Natural killer cell treated with Interleukin-12 subunit alpha and Interleukin-12 subunit beta and Interleukin-15 and Interleukin-18, amount 100 ng/mL, for 72 hours (primary cell): ENCODE data around the gene BMP8A. TPM values are rescaled to one million over a fixed set of nuclear protein-coding genes. Genes with fewer than 3 reads are reported as not detected.
"Not testable (repeated sequence)": the region's sequence is repeated elsewhere in the genome, so short reads cannot be mapped to it uniquely, and the experiment has no call there.

ENCODE experiments used
- ATAC-seq, 2 donors: fragments of 150-1000 bp; cut with Tn5 transposase in 1 of 2; sonication (Bioruptor Pico), chemical (Tn5 transposase) in 1 of 2; 2 replicates each; pipeline ENCODE4 v1.10.0; 2021
- DNase-seq: peaks from one replicate; pipeline ENCODE4 v3.0.0; 2022; ENCODE audit warnings: low spot score
- H3K27ac Mint-ChIP-seq, 2 donors: 1 replicate in 1 of 2; 2 replicates in 1 of 2; pipeline ENCODE4 v1.8.0; 2022; ENCODE audit warnings: mixed read lengths in 2 of 2, mild to moderate bottlenecking in 1 of 2, moderate library complexity in 1 of 2
- H3K27me3 Mint-ChIP-seq, 2 donors: 1 replicate in 1 of 2; 2 replicates in 1 of 2; pipeline ENCODE4 v1.8.0; 2022; ENCODE audit warnings: mixed read lengths in 2 of 2
- H3K36me3 Mint-ChIP-seq: one replicate; pipeline ENCODE4 v1.8.0; 2022; ENCODE audit warnings: mixed read lengths
- H3K4me1 Mint-ChIP-seq, 2 donors: 1 replicate in 1 of 2; 2 replicates in 1 of 2; pipeline ENCODE4 v1.8.0; 2022; ENCODE audit warnings: low read depth in 2 of 2, mixed read lengths in 2 of 2, mild to moderate bottlenecking in 1 of 2
- H3K4me3 Mint-ChIP-seq: one replicate; pipeline ENCODE4 v1.8.0; 2022; ENCODE audit warnings: mixed read lengths
- H3K9me3 Mint-ChIP-seq: 2 replicates; pipeline ENCODE4 v1.8.0; 2022; ENCODE audit warnings: mixed read lengths
- total RNA-seq, 2 donors: library from RNA; stranded (reverse); gene quantifications; one replicate each; pipeline ENCODE4 v1.2.3, GENCODE V29; 2022

The BMP8A gene
- total RNA-seq, 2 donors from 2014 or later = 0.24 TPM; not detected in 1

DNA sequence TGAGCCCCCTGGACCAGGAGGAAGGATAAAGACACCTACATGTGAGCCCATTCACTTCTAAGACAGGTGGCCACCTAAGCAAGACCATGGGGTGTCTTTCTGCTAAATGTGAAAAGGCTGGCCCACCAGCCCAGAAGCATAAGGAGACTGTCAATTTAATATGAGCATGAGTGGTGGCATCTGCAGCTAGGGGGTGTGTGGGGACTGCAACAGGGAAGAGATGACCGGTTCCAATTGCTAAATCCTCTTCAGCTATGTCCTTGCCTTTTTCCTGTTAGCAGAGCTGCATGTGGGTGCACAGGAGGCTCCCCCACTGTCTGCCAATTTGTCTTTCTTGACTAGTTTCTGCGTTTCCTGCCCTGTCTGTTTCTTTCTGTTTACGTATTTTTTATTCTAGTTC is 22.3 kb upstream of the BMP8A start:
- peak overlapping the region in 1 of 2 donors; percentile 18 for H3K27ac Mint-ChIP-seq
- no peak overlapping the region for H3K4me3 Mint-ChIP-seq
- peaks cover 3 to 4% of the 10 kb centered on the region in 2 donors for H3K4me1 Mint-ChIP-seq
- H3K9me3 Mint-ChIP-seq = no peaks in the 10 kb centered on the region
- H3K27me3 Mint-ChIP-seq = no peaks in the 10 kb centered on the region
- H3K36me3 Mint-ChIP-seq = peaks cover 26% of the 10 kb centered on the region
- DNase-seq (no peak), ATAC-seq (no peak)

DNA sequence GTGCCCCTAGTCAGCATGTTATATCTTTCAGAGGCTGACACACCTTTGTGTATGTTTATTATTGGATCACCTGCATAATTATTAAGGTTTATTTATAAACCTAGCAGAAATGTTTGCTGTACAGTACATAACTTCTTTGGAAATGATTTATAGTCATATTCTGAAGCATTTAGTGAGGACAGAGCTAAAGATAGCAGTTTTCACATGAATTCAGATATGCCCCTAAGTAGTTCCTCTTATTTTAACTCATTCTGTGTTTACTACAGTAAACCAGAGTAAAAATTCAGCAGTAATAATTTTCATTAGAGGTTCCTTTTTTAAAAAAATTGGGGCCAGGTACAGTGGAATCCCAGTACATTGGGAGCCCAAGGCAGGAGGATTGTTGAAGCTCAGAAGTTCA is 21.4 kb upstream of the BMP8A start:
- Mint-ChIP-seq H3K4me3 (no peak overlapping the region), H3K27ac (peak overlapping the region in 1 of 2 donors; percentile 6), H3K36me3 (peaks cover 22% of the 10 kb centered on the region), H3K27me3 (no peaks in the 10 kb centered on the region), H3K4me1 (peaks cover 3 to 4% of the 10 kb centered on the region in 2 donors), H3K9me3 (no peaks in the 10 kb centered on the region)
- ATAC-seq = no peak
- no peak for DNase-seq

DNA sequence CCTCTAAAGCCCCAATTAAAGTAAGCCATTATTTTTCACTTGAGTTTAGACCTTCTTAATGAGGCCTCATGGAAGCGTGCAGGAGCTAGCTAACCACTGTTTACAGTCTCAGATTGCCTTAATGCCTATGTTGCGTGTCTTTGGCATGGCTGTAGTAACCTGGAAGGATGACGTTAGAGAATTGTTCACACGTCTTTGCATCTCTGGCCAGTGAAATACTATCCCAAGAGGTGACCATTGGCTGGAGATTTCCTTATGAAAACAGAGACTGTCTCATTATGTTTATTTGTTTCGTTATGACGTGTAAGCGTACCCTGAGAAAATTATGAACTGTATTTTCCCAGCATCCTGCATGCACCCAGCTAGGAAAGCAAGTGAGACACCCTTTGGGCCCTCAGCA is 18.6 kb upstream of the BMP8A start:
- Mint-ChIP-seq H3K36me3 (peaks cover 20% of the 10 kb centered on the region), H3K4me1 (peaks cover 3 to 8% of the 10 kb centered on the region in 2 donors), H3K27me3 (no peaks in the 10 kb centered on the region), H3K9me3 (no peaks in the 10 kb centered on the region), H3K27ac (no peak overlapping the region), H3K4me3 (no peak overlapping the region)
- ATAC-seq (no peak), DNase-seq (no peak)

DNA sequence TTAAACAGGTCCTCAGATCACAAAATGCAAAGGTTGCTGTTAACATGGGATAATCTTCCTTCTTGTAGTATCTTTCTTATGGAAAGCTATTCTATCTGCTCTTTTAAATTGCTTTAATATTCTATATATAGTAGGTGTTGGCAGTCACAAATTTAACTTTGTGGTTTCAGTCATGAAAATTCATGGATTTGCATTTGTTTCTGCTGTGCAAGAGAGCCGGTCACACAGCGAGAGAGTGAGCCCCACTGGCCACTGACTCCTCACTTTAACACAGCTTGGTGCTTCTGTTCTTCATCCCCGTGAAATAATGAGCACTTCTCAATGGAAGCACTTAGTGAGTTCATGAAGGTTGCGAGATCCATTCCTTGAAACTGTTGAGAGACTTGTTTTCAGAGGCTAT is 18.1 kb upstream of the BMP8A start:
- H3K4me3 Mint-ChIP-seq = no peak overlapping the region
- H3K36me3 Mint-ChIP-seq = peaks cover 20% of the 10 kb centered on the region
- H3K4me1 Mint-ChIP-seq = peaks cover 3 to 8% of the 10 kb centered on the region in 2 donors

DNA sequence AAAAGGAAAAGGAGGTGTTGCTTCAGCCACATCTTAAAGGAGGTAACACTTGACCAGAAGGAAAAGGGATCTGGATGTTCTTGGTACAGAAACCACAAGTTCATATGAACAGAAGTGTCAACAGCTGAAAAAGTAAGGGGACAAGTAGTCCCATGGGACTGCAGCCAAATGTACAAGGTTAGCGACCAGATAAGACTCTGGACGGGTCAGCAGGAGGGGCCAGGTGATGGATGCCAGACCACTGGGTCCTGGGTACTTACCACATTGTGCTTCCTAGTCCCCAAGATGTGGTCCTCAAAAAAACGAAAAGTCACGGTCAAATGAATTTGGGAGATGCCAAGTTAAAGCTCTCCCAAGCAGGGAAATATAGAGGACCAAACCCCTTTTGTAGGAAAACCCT is 16.6 kb upstream of the BMP8A start:
- ATAC-seq = no peak
- H3K4me3 Mint-ChIP-seq = no peak overlapping the region
- peaks cover 9% of the 10 kb centered on the region for H3K36me3 Mint-ChIP-seq
- H3K4me1 Mint-ChIP-seq = peaks cover 0 to 4% of the 10 kb centered on the region in 2 donors
- no peaks in the 10 kb centered on the region for H3K9me3 Mint-ChIP-seq
- H3K27ac Mint-ChIP-seq = no peak overlapping the region
- no peaks in the 10 kb centered on the region for H3K27me3 Mint-ChIP-seq
- no peak for DNase-seq

More for the DNA sequence above, 18.1 kb upstream of the BMP8A start:
- Mint-ChIP-seq H3K27ac (no peak overlapping the region), H3K27me3 (no peaks in the 10 kb centered on the region), H3K9me3 (no peaks in the 10 kb centered on the region)
- ATAC-seq (no peak), DNase-seq (no peak)

DNA sequence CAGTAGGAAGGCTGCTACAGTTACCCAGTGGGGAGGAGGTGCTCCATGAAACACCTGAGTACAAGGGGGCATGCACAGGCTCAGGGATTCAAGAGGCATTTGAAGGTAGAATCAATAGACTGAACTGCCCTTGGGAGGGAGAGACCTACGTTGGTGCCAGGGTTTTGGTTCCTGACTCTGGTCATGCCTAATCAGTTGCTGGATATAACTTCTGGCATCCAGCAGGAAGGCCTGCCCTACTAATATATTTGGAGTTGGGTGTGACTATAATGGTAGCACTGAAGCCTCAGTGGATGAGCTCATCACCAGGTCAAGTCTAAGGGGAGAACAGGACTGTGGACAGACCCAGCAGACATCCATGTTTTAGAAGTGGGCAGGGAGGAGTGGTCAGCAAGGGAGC is 15.9 kb upstream of the BMP8A start:
- not testable (repeated sequence) for H3K27me3 Mint-ChIP-seq, H3K36me3 Mint-ChIP-seq, DNase-seq, H3K9me3 Mint-ChIP-seq, H3K27ac Mint-ChIP-seq, H3K4me1 Mint-ChIP-seq, H3K4me3 Mint-ChIP-seq, ATAC-seq

DNA sequence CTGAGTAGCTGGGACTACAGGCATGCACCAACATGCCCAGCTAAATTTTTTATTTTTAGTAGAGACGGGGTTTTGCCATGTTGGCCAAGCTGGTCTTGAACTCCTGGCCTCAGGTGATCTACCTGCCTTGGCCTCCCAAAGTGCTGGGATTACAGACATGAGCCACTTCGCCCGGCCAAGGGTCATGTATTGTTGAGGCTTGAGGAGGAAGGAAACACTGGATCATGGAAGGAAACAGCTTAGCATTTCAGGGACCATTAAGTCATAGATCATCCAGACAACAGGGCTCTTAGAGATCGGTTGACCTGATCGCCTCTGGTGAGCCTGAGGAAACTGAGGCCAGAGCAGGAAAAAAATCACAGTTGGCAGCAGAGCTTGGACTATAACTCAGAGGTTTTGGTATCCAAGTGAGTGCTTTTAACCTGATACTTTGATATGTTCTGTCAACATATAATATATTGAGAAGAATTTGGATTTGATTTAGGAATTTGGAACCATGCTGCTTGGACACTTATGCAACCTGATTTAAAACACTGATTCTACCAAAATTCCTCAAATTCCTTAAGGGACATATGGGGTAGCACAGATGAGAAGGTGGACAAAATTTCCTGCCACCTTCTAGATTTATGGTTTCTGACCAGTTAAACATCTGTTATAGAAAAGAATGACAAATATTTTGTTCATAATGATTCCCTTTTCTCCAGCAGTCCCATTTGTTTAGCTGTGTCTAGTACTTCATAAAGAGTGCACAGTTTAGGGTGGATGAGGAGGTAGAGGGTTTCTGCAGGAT is 13.1 kb upstream of the BMP8A start:
- no peak overlapping the region for H3K4me3 Mint-ChIP-seq
- DNase-seq (no peak), ATAC-seq (no peak)
- H3K36me3 Mint-ChIP-seq = peaks cover 13% of the 10 kb centered on the region
- no peak overlapping the region for H3K27ac Mint-ChIP-seq
- H3K27me3 Mint-ChIP-seq = no peaks in the 10 kb centered on the region
- no peaks in the 10 kb centered on the region for H3K9me3 Mint-ChIP-seq
- peaks cover 0 to 4% of the 10 kb centered on the region in 2 donors for H3K4me1 Mint-ChIP-seq

DNA sequence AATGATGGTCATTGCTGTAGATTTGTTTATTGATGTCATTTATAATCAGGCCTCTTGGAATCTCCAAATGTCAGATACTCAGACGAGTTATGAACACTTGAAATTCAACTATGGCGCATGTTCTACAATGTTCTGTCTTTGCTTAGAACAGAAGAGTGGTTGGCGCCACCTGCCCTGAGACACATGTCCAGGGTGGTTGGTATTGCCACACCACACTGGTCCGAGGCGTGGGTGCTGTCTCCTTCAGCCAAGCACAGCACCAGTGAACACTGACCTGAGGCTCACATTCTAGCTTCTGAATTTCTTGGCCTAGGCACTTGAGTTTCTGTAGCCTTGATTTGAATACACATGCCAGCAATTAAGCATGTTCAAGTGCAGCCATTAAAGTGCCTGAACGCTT is 10.1 kb upstream of the BMP8A start:
- DNase-seq = no peak
- no peak overlapping the region for H3K4me3 Mint-ChIP-seq
- H3K27me3 Mint-ChIP-seq = no peaks in the 10 kb centered on the region
- H3K4me1 Mint-ChIP-seq = peaks cover 0 to 4% of the 10 kb centered on the region in 2 donors
- no peak overlapping the region for H3K27ac Mint-ChIP-seq
- no peaks in the 10 kb centered on the region for H3K9me3 Mint-ChIP-seq
- no peak for ATAC-seq
- peaks cover 11% of the 10 kb centered on the region for H3K36me3 Mint-ChIP-seq

DNA sequence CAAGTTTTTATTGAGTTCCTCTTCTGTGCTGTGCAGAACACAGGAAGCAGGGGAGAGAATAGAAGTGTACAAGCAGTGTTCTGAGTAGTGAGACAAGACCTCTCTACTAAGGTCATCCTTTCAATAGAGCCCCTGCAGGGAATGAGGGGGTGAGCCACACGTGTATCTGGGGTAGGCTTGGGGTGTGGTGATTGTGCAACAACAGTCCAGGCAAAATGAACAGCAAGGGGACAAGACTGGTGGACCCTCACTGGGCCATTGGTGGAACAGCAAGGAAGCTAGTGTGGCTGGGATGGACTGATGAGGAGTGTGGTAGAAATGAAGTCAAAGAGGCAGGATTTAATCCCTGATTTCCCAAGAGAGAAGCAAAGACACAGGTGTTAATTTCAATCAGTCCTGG is 8.2 kb upstream of the BMP8A start:
- Mint-ChIP-seq H3K9me3 (no peaks in the 10 kb centered on the region), H3K27ac (no peak overlapping the region), H3K4me1 (no peaks in the 10 kb centered on the region), H3K27me3 (no peaks in the 10 kb centered on the region), H3K36me3 (peaks cover 11% of the 10 kb centered on the region), H3K4me3 (no peak overlapping the region)
- DNase-seq (no peak), ATAC-seq (no peak)

DNA sequence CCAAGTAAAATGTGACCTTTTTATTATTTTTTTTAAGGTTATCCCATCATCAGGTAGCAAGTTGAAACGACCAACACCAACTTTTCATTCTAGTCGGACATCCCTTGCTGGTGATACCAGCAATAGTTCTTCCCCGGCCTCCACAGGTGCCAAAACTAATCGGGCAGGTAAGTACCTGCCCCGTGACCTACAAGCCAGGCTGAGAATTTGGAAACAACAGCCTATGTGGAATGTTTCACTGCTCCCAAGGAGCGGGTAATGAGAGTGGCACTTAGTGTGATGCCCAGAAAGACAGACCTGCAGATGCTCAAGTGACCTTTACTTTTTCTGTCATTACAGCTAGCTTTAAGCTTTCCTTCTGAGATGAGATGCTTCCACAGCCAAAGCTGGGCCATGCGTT is 6.9 kb upstream of the BMP8A start:
- ATAC-seq (no peak), DNase-seq (no peak)
- no peaks in the 10 kb centered on the region for H3K27me3 Mint-ChIP-seq
- no peak overlapping the region for H3K4me3 Mint-ChIP-seq
- no peaks in the 10 kb centered on the region for H3K9me3 Mint-ChIP-seq
- no peaks in the 10 kb centered on the region for H3K4me1 Mint-ChIP-seq
- H3K27ac Mint-ChIP-seq = no peak overlapping the region
- H3K36me3 Mint-ChIP-seq = peaks cover 11% of the 10 kb centered on the region

DNA sequence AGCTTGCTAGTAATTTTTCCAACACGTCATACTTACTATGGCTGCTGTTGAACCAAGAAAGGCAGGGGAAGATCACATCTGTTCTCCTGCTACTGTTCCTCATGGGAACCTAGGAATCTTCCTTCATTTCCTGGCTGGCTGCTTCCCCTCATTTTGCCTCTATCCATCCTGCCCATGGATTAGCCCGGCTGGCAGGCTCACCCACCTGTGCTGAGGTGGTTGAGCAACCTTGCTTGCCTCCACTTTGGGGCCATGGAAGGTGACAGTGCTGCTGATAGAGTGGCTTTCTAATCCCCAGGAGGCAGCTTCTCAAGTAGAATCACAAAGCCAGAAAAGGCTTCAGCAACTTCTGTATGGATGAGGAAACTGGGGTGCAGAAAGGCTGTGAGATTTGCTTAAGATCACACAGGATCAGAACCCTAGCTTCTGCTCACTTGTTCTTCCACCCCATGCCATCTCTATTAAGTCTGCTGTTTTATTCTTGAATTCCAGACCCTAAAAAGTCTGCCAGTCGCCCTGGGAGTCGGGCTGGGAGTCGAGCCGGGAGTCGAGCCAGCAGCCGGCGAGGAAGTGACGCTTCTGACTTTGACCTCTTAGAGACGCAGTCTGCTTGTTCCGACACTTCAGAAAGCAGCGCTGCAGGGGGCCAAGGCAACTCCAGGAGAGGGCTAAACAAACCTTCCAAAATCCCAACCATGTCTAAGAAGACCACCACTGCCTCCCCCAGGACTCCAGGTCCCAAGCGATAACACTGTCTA is 6.2 kb upstream of the BMP8A start:
- no peaks in the 10 kb centered on the region for H3K9me3 Mint-ChIP-seq
- peaks cover 11% of the 10 kb centered on the region for H3K36me3 Mint-ChIP-seq
- ATAC-seq (no peak), DNase-seq (no peak)
- H3K27ac Mint-ChIP-seq = no peak overlapping the region
- no peak overlapping the region for H3K4me3 Mint-ChIP-seq
- H3K4me1 Mint-ChIP-seq = peaks cover 0 to under 1% of the 10 kb centered on the region in 2 donors
- no peaks in the 10 kb centered on the region for H3K27me3 Mint-ChIP-seq

DNA sequence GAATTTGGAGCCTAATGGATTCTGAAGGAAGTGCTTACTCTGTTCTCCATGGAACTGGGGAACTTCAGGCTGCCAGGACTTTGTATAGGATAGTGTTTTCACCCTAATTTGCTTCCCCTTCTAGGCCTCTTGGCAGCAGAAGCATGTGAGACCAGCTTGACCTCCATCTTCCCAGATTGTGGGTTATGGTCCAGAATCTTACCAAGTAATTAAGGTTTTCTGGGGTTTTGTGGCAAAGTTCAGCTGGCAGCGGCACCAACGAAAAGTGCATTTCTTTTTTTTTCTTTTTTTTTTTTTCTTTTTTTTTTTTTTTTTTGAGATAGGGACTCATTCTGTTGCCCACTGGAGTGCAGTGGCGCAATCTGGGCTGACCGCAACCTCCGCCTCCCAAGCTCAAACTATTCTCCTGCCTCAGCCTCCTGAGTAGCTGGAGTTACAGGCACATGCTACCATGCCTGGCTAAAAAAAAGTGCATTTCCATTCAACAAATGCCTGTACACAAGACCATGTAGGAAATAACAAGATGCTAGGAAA is 3.4 kb upstream of the BMP8A start:
- ATAC-seq (no peak), DNase-seq (no peak)
- peaks cover 0 to 7% of the 10 kb centered on the region in 2 donors for H3K4me1 Mint-ChIP-seq
- H3K9me3 Mint-ChIP-seq = no peaks in the 10 kb centered on the region
- H3K4me3 Mint-ChIP-seq = no peak overlapping the region
- H3K36me3 Mint-ChIP-seq = peaks cover 5% of the 10 kb centered on the region
- H3K27me3 Mint-ChIP-seq = peaks cover 0 to 2% of the 10 kb centered on the region in 2 donors
- H3K27ac Mint-ChIP-seq = no peak overlapping the region

DNA sequence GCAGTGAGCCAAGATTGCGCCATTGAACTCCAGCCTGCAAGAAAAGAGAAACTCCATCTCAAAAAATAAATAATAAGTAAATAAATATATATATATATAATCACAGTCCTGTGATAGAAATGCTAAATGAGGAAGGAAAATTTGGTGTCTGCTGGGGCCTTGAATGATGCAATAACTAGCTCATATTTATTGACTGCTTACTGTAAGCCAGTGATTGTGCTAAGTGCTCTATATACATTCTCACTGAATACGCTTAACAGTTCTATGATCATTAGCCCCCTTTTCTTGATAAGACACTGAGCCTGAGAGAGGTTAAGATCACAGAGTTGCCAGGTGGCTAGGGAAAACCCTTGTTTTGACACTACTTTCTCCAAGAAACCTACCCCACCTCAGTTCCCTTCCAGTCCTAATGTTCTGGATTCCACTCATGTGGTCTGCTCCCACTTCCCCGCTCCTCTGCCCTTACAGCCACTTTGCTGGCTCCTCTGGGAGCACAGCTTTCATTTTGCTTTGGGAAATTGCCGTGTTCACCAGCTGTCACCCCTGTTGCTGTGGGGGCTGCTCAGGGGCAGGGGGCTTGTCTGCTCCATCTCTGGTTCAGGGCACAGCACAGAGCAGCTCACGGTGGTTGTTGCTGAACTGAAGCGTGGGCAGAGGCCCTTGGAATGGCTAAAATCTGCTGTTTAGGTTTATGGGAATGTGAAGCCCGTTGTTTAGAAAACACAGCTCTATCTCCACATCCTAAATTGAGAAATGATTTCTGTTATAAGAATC is 2.5 kb upstream of the BMP8A start:
- H3K4me3 Mint-ChIP-seq = no peak overlapping the region
- no peak for ATAC-seq
- no peak for DNase-seq
- H3K27me3 Mint-ChIP-seq = peaks cover under 1 to 5% of the 10 kb centered on the region in 2 donors
- H3K27ac Mint-ChIP-seq = no peak overlapping the region
- H3K9me3 Mint-ChIP-seq = no peaks in the 10 kb centered on the region
- H3K36me3 Mint-ChIP-seq = no peaks in the 10 kb centered on the region
- peaks cover 0 to 8% of the 10 kb centered on the region in 2 donors for H3K4me1 Mint-ChIP-seq
